HG03060 (cell line): Measurements from ENCODE around the gene RRP15.
A peak's percentile ranks its signal among the peaks of the same experiment; 100 is the strongest.

Experiments used
- ATAC-seq: cut with Tn5 transposase; IDR thresholded peaks from one replicate; pipeline ENCODE4 v1.9.1; 2021; ENCODE audit warnings: low read depth, moderate number of reproducible peaks; ENCODE audit not compliant: unreplicated experiment

RRP15 gene

GRCh38 chr1:218357211-218357892, 72.3 kb downstream of the RRP15 start:
- no peak for ATAC-seq

- ATAC-seq, result no peak
Observed at GRCh38 chr1:218357893-218358232, 72.8 kb downstream of the RRP15 start.

- ATAC-seq, result no peak
Observed at GRCh38 chr1:218361298-218362065, 76.4 kb downstream of the RRP15 start.

GRCh38 chr1:218362418-218363076, 77.5 kb downstream of the RRP15 start:
- no peak for ATAC-seq

GRCh38 chr1:218363141-218363540, 78.0 kb downstream of the RRP15 start:
- ATAC-seq, result no peak

- no peak for ATAC-seq
Observed at GRCh38 chr1:218364028-218364710, 79.1 kb downstream of the RRP15 start.

GRCh38 chr1:218365226-218365999, 80.3 kb downstream of the RRP15 start:
- ATAC-seq, result no peak

GRCh38 chr1:218366322-218367052, 81.4 kb downstream of the RRP15 start:
- ATAC-seq, result no peak

- no peak for ATAC-seq
Observed at GRCh38 chr1:218367118-218367517, 82.0 kb downstream of the RRP15 start.

GRCh38 chr1:218368686-218369085, 83.6 kb downstream of the RRP15 start:
- ATAC-seq, result no peak

- no peak for ATAC-seq
Observed at GRCh38 chr1:218369688-218370511, 84.8 kb downstream of the RRP15 start.

- no peak for ATAC-seq
Observed at GRCh38 chr1:218371927-218372672, 87.0 kb downstream of the RRP15 start.

- no peak for ATAC-seq
Observed at GRCh38 chr1:218374401-218375353, 89.6 kb downstream of the RRP15 start.

- ATAC-seq, result no peak
Observed at GRCh38 chr1:218376722-218377121, 91.6 kb downstream of the RRP15 start.

GRCh38 chr1:218377143-218377660, 92.1 kb downstream of the RRP15 start:
- ATAC-seq, result peak; percentile 93

- no peak for ATAC-seq
Observed at GRCh38 chr1:218380125-218380977, 95.3 kb downstream of the RRP15 start.
